Common myeloid progenitor, CD34-positive (primary cell): ENCODE data around the gene FLYWCH2.

Experiments used
- CTCF ChIA-PET: fragments of 350-600 bp; sonication (Branson Sonifier 250); formaldehyde crosslinking; loops from one replicate; lab custom pipeline; 2021; ENCODE audit warnings: antibody characterized with exemption; lab: Charles Lee
- POLR2A ChIA-PET: fragments of 350-600 bp; sonication (Branson Sonifier 250); formaldehyde crosslinking; loops from one replicate; lab custom pipeline; 2021; ENCODE audit warnings: antibody characterized with exemption; lab: Charles Lee
- DNase-seq, 3 donors: peaks; one replicate each; pipeline versions ENCODE4 v3.0.0 to v3.0.0-alpha.2; 2013
- H3K27ac ChIP-seq, 2 experiments: 1 replicate in 1 of 2; 2 replicates in 1 of 2; pipeline ENCODE4 v1.7.0; 2013; ENCODE audit warnings: inconsistent platforms in 2 of 2, low read length in 2 of 2, mild to moderate bottlenecking in 2 of 2, low read depth in 1 of 2, moderate library complexity in 1 of 2; ENCODE audit not compliant: severe bottlenecking in 2 of 2, insufficient read depth in 1 of 2, poor library complexity in 1 of 2
- H3K27me3 ChIP-seq, 5 experiments: replicated peaks in 2 of 5; 1 replicate in 3 of 5; 2 replicates in 2 of 5; pipeline versions ENCODE4 v1.6.1 to v1.7.0; 2013; ENCODE audit warnings: low read length in 4 of 5, mild to moderate bottlenecking in 2 of 5, moderate library complexity in 2 of 5, inconsistent platforms in 1 of 5; ENCODE audit not compliant: insufficient read depth in 5 of 5, control insufficient read depth in 4 of 5
- H3K36me3 ChIP-seq, 4 experiments: 1 replicate in 2 of 4; 2 replicates in 2 of 4; pipeline versions ENCODE4 v1.6.1 to v1.7.0; 2013; ENCODE audit warnings: low read length in 3 of 4, control low read depth in 1 of 4, mild to moderate bottlenecking in 1 of 4; ENCODE audit not compliant: control insufficient read depth in 4 of 4, insufficient read depth in 4 of 4
- H3K4me1 ChIP-seq, 4 experiments: 1 replicate in 3 of 4; 2 replicates in 1 of 4; pipeline versions ENCODE4 v1.6.1 to v1.7.1; 2013; ENCODE audit warnings: low read length in 3 of 4, mild to moderate bottlenecking in 3 of 4, control low read depth in 1 of 4, inconsistent platforms in 1 of 4, moderate library complexity in 1 of 4; ENCODE audit not compliant: control insufficient read depth in 4 of 4, insufficient read depth in 4 of 4; ENCODE audit errors: control extremely low read depth in 1 of 4
- H3K4me3 ChIP-seq, 7 experiments: 1 replicate in 4 of 7; 2 replicates in 3 of 7; pipeline versions ENCODE4 v1.5.1 to v1.7.0; 2013; ENCODE audit warnings: mild to moderate bottlenecking in 7 of 7, low read length in 6 of 7, moderate library complexity in 6 of 7, inconsistent platforms in 2 of 7, low read depth in 2 of 7, control low read depth in 1 of 7; ENCODE audit not compliant: insufficient read depth in 4 of 7, control insufficient read depth in 1 of 7; ENCODE audit errors: extremely low read depth in 1 of 7
- H3K9me3 ChIP-seq, 5 experiments: 1 replicate in 4 of 5; 2 replicates in 1 of 5; pipeline versions ENCODE4 v1.6.1 to v1.7.1; 2013; ENCODE audit warnings: low read length in 4 of 5, mild to moderate bottlenecking in 2 of 5, inconsistent platforms in 1 of 5, low read depth in 1 of 5, moderate library complexity in 1 of 5; ENCODE audit not compliant: control insufficient read depth in 4 of 5, insufficient read depth in 2 of 5; ENCODE audit errors: control extremely low read depth in 1 of 5
- WGBS: methylation state at CpG from one replicate; pipeline ENCODE4 v1.1.5; 2013; ENCODE audit not compliant: insufficient coverage; 5-methylcytosine and 5-hydroxymethylcytosine counted together

Gene FLYWCH2

GRCh38 chr16:2897110-2897509 is 14.1 kb downstream of the FLYWCH2 start:
- H3K4me1 ChIP-seq, result no peaks in the 10 kb centered on the region
- CTCF ChIA-PET, result interaction anchor here (0.6 to 1.7 kb wide), 3 partner anchors 11 to 355 kb away, joined by 3 to 6 read pairs (median 4); no protein-coding TSS in a partner anchor
- WGBS, result 94% methylated on average over 5 of the region's 7 CpGs
- DNase-seq, result no peak
- H3K36me3 ChIP-seq, result peaks cover 0 to 23% (median 6%) of the 10 kb centered on the region in 4 experiments
- H3K27ac ChIP-seq, result no peak overlapping the region
- H3K4me3 ChIP-seq, result no peak overlapping the region
- H3K9me3 ChIP-seq, result no peaks in the 10 kb centered on the region
- POLR2A ChIA-PET, result no interaction called here
- H3K27me3 ChIP-seq, result no peaks in the 10 kb centered on the region

GRCh38 chr16:2898831-2899563 is 16.0 kb downstream of the FLYWCH2 start:
- ChIA-PET CTCF (interaction anchor here (0.8 to 1.3 kb wide), 3 partner anchors 10 to 60 kb away, joined by 3 to 6 read pairs (median 4); no protein-coding TSS in a partner anchor), POLR2A (no interaction called here)
- H3K36me3 ChIP-seq, result peaks cover 0 to 23% (median 6%) of the 10 kb centered on the region in 4 experiments
- 97% methylated on average over 6 of the region's 10 CpGs for WGBS
- no peak overlapping the region for H3K27ac ChIP-seq
- no peak for DNase-seq
- H3K27me3 ChIP-seq, result no peaks in the 10 kb centered on the region
- H3K9me3 ChIP-seq, result no peaks in the 10 kb centered on the region
- H3K4me3 ChIP-seq, result no peak overlapping the region
- peaks cover 3 to 6% (median 3%) of the 10 kb centered on the region in 4 experiments for H3K4me1 ChIP-seq

GRCh38 chr16:2899564-2900072 is 16.6 kb downstream of the FLYWCH2 start:
- POLR2A ChIA-PET, result no interaction called here
- WGBS, result 100% methylated on average over 10 of the region's 13 CpGs
- H3K36me3 ChIP-seq, result peaks cover 0 to 23% (median 6%) of the 10 kb centered on the region in 4 experiments
- CTCF ChIA-PET, result interaction anchor here (0.8 to 1.3 kb wide), 3 partner anchors 10 to 61 kb away, joined by 3 to 6 read pairs (median 4); no protein-coding TSS in a partner anchor
- no peak overlapping the region for H3K27ac ChIP-seq
- H3K4me3 ChIP-seq, result no peak overlapping the region
- H3K27me3 ChIP-seq, result no peaks in the 10 kb centered on the region
- DNase-seq, result no peak
- peaks cover 3 to 11% (median 6%) of the 10 kb centered on the region in 4 experiments for H3K4me1 ChIP-seq
- H3K9me3 ChIP-seq, result no peaks in the 10 kb centered on the region

- WGBS, result 96% methylated on average over 15 of the region's 15 CpGs
- no peak overlapping the region for H3K27ac ChIP-seq
- no peaks in the 10 kb centered on the region for H3K27me3 ChIP-seq
- ChIA-PET CTCF (interaction anchor here (1.3 kb wide), 1 partner anchor 62 kb away, joined by 4 read pairs; no protein-coding TSS in a partner anchor), POLR2A (no interaction called here)
- H3K4me1 ChIP-seq, result peaks cover 3 to 14% (median 9%) of the 10 kb centered on the region in 4 experiments
- no peaks in the 10 kb centered on the region for H3K9me3 ChIP-seq
- H3K4me3 ChIP-seq, result no peak overlapping the region
- H3K36me3 ChIP-seq, result peaks cover 0 to 21% (median 6%) of the 10 kb centered on the region in 4 experiments
- no peak for DNase-seq
These were observed 17.6 kb downstream of the FLYWCH2 start for GRCh38 chr16:2900526-2901075.

GRCh38 chr16:2902337-2903130 is 19.5 kb downstream of the FLYWCH2 start:
- ChIA-PET POLR2A (no interaction called here), CTCF (interaction anchor here (0.6 to 1.6 kb wide), 5 partner anchors 12 to 32 kb away, joined by 3 to 4 read pairs (median 3); no protein-coding TSS in a partner anchor)
- H3K4me1 ChIP-seq, result peaks cover 3 to 19% (median 16%) of the 10 kb centered on the region in 4 experiments
- no peak overlapping the region for H3K27ac ChIP-seq
- peaks cover 0 to 9% (median 0%) of the 10 kb centered on the region in 4 experiments for H3K36me3 ChIP-seq
- no peak for DNase-seq
- H3K4me3 ChIP-seq, result no peak overlapping the region
- no peaks in the 10 kb centered on the region for H3K27me3 ChIP-seq
- no peaks in the 10 kb centered on the region for H3K9me3 ChIP-seq
- WGBS, result 98% methylated on average over 6 of the region's 9 CpGs

- Histone ChIP-seq H3K27me3 (no peaks in the 10 kb centered on the region), H3K36me3 (peaks cover 0 to 6% (median 0%) of the 10 kb centered on the region in 4 experiments), H3K4me3 (peak overlapping the region; percentile 74 to 96 (median 92)), H3K27ac (peak overlapping the region in 1 of 2 experiments; percentile 76), H3K4me1 (peaks cover 3 to 20% (median 16%) of the 10 kb centered on the region in 4 experiments), H3K9me3 (no peaks in the 10 kb centered on the region)
- ChIA-PET CTCF (interaction anchor here (0.7 to 1.6 kb wide), 6 partner anchors 10 to 27 kb away, joined by 3 to 5 read pairs (median 4); no protein-coding TSS in a partner anchor), POLR2A (no interaction called here)
- peak; percentile 83 to 88 (median 86) for DNase-seq
- WGBS, result 4% methylated on average over 44 of the region's 62 CpGs
These were observed 21.3 kb downstream of the FLYWCH2 start for GRCh38 chr16:2904100-2904921.
